ENCODE data around the gene ZDHHC9. TPM values are rescaled to one million over a fixed set of nuclear protein-coding genes. Genes with fewer than 3 reads are reported as not detected.
"Not testable (repeated sequence)": the region's sequence is repeated elsewhere in the genome, so short reads cannot be mapped to it uniquely, and the experiment has no call there.

The ZDHHC9 gene
- total and polyA plus RNA-seq, 2 of the 4 experiments (the other 2 are of a cell fraction), result 17.7 to 28.4 TPM

DNA sequence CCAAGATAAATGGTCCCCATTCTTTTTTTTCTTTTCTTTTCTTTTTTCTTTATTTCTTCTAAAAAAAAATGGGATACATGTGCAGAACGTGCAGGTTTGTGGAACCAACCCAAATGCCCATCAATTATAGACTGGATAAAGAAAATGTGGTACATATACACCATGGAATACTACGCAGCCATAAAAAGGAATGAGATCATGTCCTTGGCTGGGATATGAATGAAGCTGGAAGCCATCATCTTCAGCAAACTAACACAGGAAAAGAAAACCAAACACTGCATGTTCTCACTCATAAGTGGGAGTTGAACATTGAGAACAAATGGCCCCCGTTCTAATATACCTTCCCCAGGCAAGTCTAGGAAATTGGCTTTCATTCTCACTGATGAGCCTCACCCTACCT lies 22.6 kb upstream of the ZDHHC9 start:
- H3K56ac ChIP-seq (ENCODE audit: extremely low read depth, insufficient read depth, low read length); H3K36me3 ChIP-seq (ENCODE audit: control insufficient read depth, insufficient read depth, low read length); H2BK20ac ChIP-seq (ENCODE audit: low read depth, low read length); H2BK120ac ChIP-seq (ENCODE audit: low read depth, low read length); H3K23ac ChIP-seq (ENCODE audit: low read depth, low read length); H3K18ac ChIP-seq (ENCODE audit: low read depth, low read length); H3K27ac ChIP-seq (ENCODE audit: insufficient read depth, low read length); dilution Hi-C loops (cut with HindIII; ENCODE audit: low sequenced_read_pairs, unreplicated experiment); H3K4me2 ChIP-seq (ENCODE audit: low read depth, low read length); H2AK9ac ChIP-seq (replicated peaks; ENCODE audit: low read depth, low read length, poor library complexity); H2AFZ ChIP-seq (replicated peaks; ENCODE audit: low read length, poor library complexity); H4K91ac ChIP-seq (ENCODE audit: insufficient read depth, low read depth, low read length); intact Hi-C loops (cut with micrococcal nuclease); H2AK5ac ChIP-seq (ENCODE audit: low read depth, low read length); CTCF ChIA-PET; DNase-seq; BruUV-seq (replicated peaks); ATAC-seq (ENCODE audit: low read depth); H3K4ac ChIP-seq (ENCODE audit: low read depth, low read length); H3K14ac ChIP-seq (replicated peaks; ENCODE audit: low read depth, low read length); H4K20me1 ChIP-seq (ENCODE audit: insufficient read depth, low read length); H3K9me1 ChIP-seq (ENCODE audit: insufficient read depth, low read length); H3K79me1 ChIP-seq (ENCODE audit: low read depth in 1 of 2, low read length in 2 of 2); H2BK5ac ChIP-seq (ENCODE audit: low read depth, low read length, poor library complexity, severe bottlenecking); H3K4me1 ChIP-seq (ENCODE audit: control insufficient read depth, insufficient read depth, low read length); POLR2A ChIA-PET (ENCODE audit: unreplicated experiment); H3K9me3 ChIP-seq (ENCODE audit: control insufficient read depth, insufficient read depth, low read length); H2BK15ac ChIP-seq (ENCODE audit: low read depth, low read length); H3K9ac ChIP-seq (ENCODE audit: low read depth, low read length); H4K5ac ChIP-seq (ENCODE audit: low read depth, low read length); H3K4me3 ChIP-seq (ENCODE audit: insufficient read depth, low read depth, low read length); H3K27me3 ChIP-seq (ENCODE audit: control insufficient read depth, insufficient read depth, low read length); H4K8ac ChIP-seq (ENCODE audit: low read depth in 2 of 2, low read length in 2 of 2); in situ Hi-C loops (cut with MboI; ENCODE audit: low sequenced_read_pairs): not testable (repeated sequence)
- WGBS, 2 experiments (ENCODE audit: extremely low coverage in 2 of 2, insufficient read length in 1 of 2), result no CpG with 5 or more reads among the region's 3 CpGs

DNA sequence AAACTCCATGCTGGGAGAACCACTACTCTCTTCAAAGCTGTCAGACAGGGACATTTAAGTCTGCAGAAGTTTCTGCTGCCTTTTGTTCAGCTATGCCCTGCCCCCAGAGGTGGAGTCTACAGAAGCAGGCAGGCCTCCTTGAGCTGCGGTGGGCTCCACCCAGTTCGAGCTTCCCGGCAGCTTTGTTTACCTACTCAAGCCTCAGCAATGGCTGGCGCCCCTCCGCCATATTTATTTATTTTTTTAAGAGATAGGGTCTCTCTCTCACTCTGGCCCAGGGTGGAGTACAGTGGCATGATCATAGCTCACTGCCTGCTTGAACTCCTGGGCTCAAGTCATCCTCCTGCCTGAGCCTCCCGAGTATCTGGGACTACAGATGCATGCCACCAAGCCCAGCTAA lies 15.4 kb upstream of the ZDHHC9 start:
- H2BK120ac ChIP-seq (ENCODE audit: low read depth, low read length); H2AK5ac ChIP-seq (ENCODE audit: low read depth, low read length); H3K9me3 ChIP-seq (ENCODE audit: control insufficient read depth, insufficient read depth, low read length); H3K4me1 ChIP-seq (ENCODE audit: control insufficient read depth, insufficient read depth, low read length); H2BK20ac ChIP-seq (ENCODE audit: low read depth, low read length); ATAC-seq (ENCODE audit: low read depth); H3K18ac ChIP-seq (ENCODE audit: low read depth, low read length); H3K4ac ChIP-seq (ENCODE audit: low read depth, low read length); H4K91ac ChIP-seq (ENCODE audit: insufficient read depth, low read depth, low read length); H3K27ac ChIP-seq (ENCODE audit: insufficient read depth, low read length); POLR2A ChIA-PET (ENCODE audit: unreplicated experiment); H2AFZ ChIP-seq (replicated peaks; ENCODE audit: low read length, poor library complexity); H3K79me1 ChIP-seq (ENCODE audit: low read depth in 1 of 2, low read length in 2 of 2); H2BK5ac ChIP-seq (ENCODE audit: low read depth, low read length, poor library complexity, severe bottlenecking); dilution Hi-C loops (cut with HindIII; ENCODE audit: low sequenced_read_pairs, unreplicated experiment); H4K20me1 ChIP-seq (ENCODE audit: insufficient read depth, low read length); CTCF ChIA-PET; H2AK9ac ChIP-seq (replicated peaks; ENCODE audit: low read depth, low read length, poor library complexity); BruUV-seq (replicated peaks); H3K23ac ChIP-seq (ENCODE audit: low read depth, low read length); in situ Hi-C loops (cut with MboI; ENCODE audit: low sequenced_read_pairs); DNase-seq; H3K9ac ChIP-seq (ENCODE audit: low read depth, low read length); H3K4me2 ChIP-seq (ENCODE audit: low read depth, low read length); H4K5ac ChIP-seq (ENCODE audit: low read depth, low read length); H3K9me1 ChIP-seq (ENCODE audit: insufficient read depth, low read length); H3K36me3 ChIP-seq (ENCODE audit: control insufficient read depth, insufficient read depth, low read length); H3K56ac ChIP-seq (ENCODE audit: extremely low read depth, insufficient read depth, low read length); H4K8ac ChIP-seq (ENCODE audit: low read depth in 2 of 2, low read length in 2 of 2); intact Hi-C loops (cut with micrococcal nuclease); H2BK15ac ChIP-seq (ENCODE audit: low read depth, low read length); H3K4me3 ChIP-seq (ENCODE audit: insufficient read depth, low read depth, low read length); H3K14ac ChIP-seq (replicated peaks; ENCODE audit: low read depth, low read length); H3K27me3 ChIP-seq (ENCODE audit: control insufficient read depth, insufficient read depth, low read length): not testable (repeated sequence)
- 17% methylated on average over 1 of the region's 6 CpGs; no CpG with 5 or more reads in 1 of the 2 experiments for WGBS, 2 experiments (ENCODE audit: extremely low coverage in 2 of 2, insufficient read length in 1 of 2)

Measured in IMR-90 (cell line).